CD4-positive, alpha-beta memory T cell (primary cell): ENCODE measurements around the gene HLX. TPM values are rescaled to one million over a fixed set of nuclear protein-coding genes. Genes with fewer than 3 reads are reported as not detected.

ENCODE experiments used
- CTCF ChIA-PET: fragments of 350-600 bp; sonication (Branson Sonifier 250); formaldehyde crosslinking; loops from one replicate; lab custom pipeline; 2021; ENCODE audit warnings: inconsistent platforms; ENCODE audit not compliant: partially characterized antibody; lab: Charles Lee
- POLR2A ChIA-PET: fragments of 350-600 bp; sonication (Branson Sonifier 250); formaldehyde crosslinking; loops from one replicate; lab custom pipeline; 2021; ENCODE audit not compliant: partially characterized antibody; lab: Charles Lee
- DNase-seq, 5 donors: peaks; one replicate each; pipeline versions ENCODE4 v3.0.0 to v3.0.0-alpha.2; 2020 to 2022; ENCODE audit warnings: mixed read lengths in 1 of 5
- H3K27ac ChIP-seq: one replicate; pipeline ENCODE4 v1.7.0; 2013; ENCODE audit warnings: low read depth, low read length
- H3K27me3 ChIP-seq: 2 replicates; pipeline ENCODE4 v1.7.0; 2013; ENCODE audit warnings: mild to moderate bottlenecking, low read length, moderate library complexity; ENCODE audit not compliant: insufficient read depth
- H3K36me3 ChIP-seq: 2 replicates; pipeline ENCODE4 v1.7.0; 2013; ENCODE audit warnings: mild to moderate bottlenecking, low read length, moderate library complexity; ENCODE audit not compliant: insufficient read depth
- H3K4me1 ChIP-seq: 2 replicates; pipeline ENCODE4 v1.7.0; 2013; ENCODE audit warnings: mild to moderate bottlenecking, low read length, moderate library complexity; ENCODE audit not compliant: insufficient read depth
- H3K4me3 ChIP-seq, 2 donors: one replicate each; pipeline ENCODE4 v1.7.0; 2013; ENCODE audit warnings: low read length in 2 of 2, mild to moderate bottlenecking in 1 of 2
- H3K9me3 ChIP-seq, 2 donors: one replicate each; pipeline ENCODE4 v1.7.0; 2013; ENCODE audit warnings: low read length in 2 of 2, control low read depth in 1 of 2; ENCODE audit not compliant: control insufficient read depth in 1 of 2
- H3K27ac Mint-ChIP-seq, 7 donors: one replicate each; pipeline ENCODE4 v1.8.0; 2020 to 2021; ENCODE audit warnings: mixed read lengths in 7 of 7, mild to moderate bottlenecking in 6 of 7, inconsistent platforms in 3 of 7, moderate library complexity in 3 of 7
- H3K27me3 Mint-ChIP-seq, 2 donors: one replicate each; pipeline ENCODE4 v1.8.0; 2020 to 2021; ENCODE audit warnings: mixed read lengths in 2 of 2
- H3K36me3 Mint-ChIP-seq, 2 donors: one replicate each; pipeline ENCODE4 v1.8.0; 2020 to 2021; ENCODE audit warnings: mixed read lengths in 2 of 2, inconsistent platforms in 1 of 2, mild to moderate bottlenecking in 1 of 2
- H3K4me1 Mint-ChIP-seq, 4 donors: one replicate each; pipeline ENCODE4 v1.8.0; 2020 to 2021; ENCODE audit warnings: mixed read lengths in 4 of 4, mild to moderate bottlenecking in 1 of 4
- H3K4me3 Mint-ChIP-seq, 8 donors: one replicate each; pipeline ENCODE4 v1.8.0; 2020 to 2021; ENCODE audit warnings: mixed read lengths in 8 of 8, mild to moderate bottlenecking in 7 of 8, moderate library complexity in 6 of 8, inconsistent platforms in 3 of 8
- H3K9me3 Mint-ChIP-seq, 8 donors: one replicate each; pipeline ENCODE4 v1.8.0; 2020 to 2021; ENCODE audit warnings: mixed read lengths in 8 of 8, mild to moderate bottlenecking in 5 of 8, inconsistent platforms in 3 of 8, moderate library complexity in 1 of 8
- intact Hi-C: fragments of 100-400 bp; cut with micrococcal nuclease; formaldehyde crosslinking; loops from one replicate; pipeline ENCODE4 v1.15.1; 2023
- polyA plus RNA-seq, 2 donors: library from polyadenylated mRNA; unstranded; fragments of 300-500 nt; fragmentation: Illumina TruSeq; gene quantifications; one replicate each; pipeline ENCODE4 v1.2.3, GENCODE V29; 2021
- total RNA-seq, 2 experiments: library from RNA; stranded (reverse); gene quantifications; one replicate each; pipeline ENCODE4 v1.2.3, GENCODE V29; 2021

HLX gene, protein sequence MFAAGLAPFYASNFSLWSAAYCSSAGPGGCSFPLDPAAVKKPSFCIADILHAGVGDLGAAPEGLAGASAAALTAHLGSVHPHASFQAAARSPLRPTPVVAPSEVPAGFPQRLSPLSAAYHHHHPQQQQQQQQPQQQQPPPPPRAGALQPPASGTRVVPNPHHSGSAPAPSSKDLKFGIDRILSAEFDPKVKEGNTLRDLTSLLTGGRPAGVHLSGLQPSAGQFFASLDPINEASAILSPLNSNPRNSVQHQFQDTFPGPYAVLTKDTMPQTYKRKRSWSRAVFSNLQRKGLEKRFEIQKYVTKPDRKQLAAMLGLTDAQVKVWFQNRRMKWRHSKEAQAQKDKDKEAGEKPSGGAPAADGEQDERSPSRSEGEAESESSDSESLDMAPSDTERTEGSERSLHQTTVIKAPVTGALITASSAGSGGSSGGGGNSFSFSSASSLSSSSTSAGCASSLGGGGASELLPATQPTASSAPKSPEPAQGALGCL
- under 1 TPM; 0.14 to 0.20 TPM for total RNA-seq
- not detected for polyA plus RNA-seq

DNA sequence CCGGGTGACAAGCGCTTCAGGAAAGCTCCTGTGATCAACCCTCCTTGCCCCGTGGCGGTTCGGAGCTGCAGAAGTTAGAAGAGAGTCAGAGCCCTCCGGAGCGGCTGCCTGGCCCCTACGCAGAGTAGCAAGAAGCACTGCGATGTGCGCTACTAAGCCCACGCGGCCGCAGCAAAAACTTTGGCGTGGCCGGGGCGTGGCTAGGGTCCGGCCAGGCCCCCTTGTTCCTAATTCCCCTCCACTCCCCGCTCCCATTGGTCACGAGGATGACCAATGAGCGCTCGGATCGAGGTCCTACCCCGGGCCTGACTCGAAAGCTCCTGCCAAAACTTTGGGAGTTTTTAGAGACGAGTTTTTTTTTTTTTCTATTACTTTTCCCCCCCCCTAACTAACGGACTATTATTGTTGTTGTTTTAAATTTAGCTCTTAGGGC, at the start of gene HLX:
HLX (plus strand) TSS at position 368 of the 433 bp plus-strand sequence. CDS start 415 bp downstream, outside the sequence.
- Histone ChIP-seq H3K27me3 (peaks cover 27% of the 10 kb centered on the region), H3K27ac (no peak within 1 kb of the TSS), H3K4me1 (peaks cover 31% of the 10 kb centered on the region), H3K9me3 (no peaks in the 10 kb centered on the region), H3K4me3 (no peak within 1 kb of the TSS), H3K36me3 (no peaks in the 10 kb centered on the region)
- Mint-ChIP-seq H3K27me3 (peaks cover 58 to 64% of the 10 kb centered on the region in 2 donors), H3K9me3 (peaks cover 0 to 4% (median 1%) of the 10 kb centered on the region in 8 donors), H3K36me3 (no peaks in the 10 kb centered on the region), H3K27ac (no peak within 1 kb of the TSS), H3K4me1 (peaks cover 16 to 37% (median 26%) of the 10 kb centered on the region in 4 donors), H3K4me3 (peak within 1 kb of the TSS; percentile 64 to 85 (median 77))
- ChIA-PET POLR2A (no interaction called here), CTCF (no interaction called here)
- DNase-seq = no peak
- intact Hi-C loops = no loop called here

DNA sequence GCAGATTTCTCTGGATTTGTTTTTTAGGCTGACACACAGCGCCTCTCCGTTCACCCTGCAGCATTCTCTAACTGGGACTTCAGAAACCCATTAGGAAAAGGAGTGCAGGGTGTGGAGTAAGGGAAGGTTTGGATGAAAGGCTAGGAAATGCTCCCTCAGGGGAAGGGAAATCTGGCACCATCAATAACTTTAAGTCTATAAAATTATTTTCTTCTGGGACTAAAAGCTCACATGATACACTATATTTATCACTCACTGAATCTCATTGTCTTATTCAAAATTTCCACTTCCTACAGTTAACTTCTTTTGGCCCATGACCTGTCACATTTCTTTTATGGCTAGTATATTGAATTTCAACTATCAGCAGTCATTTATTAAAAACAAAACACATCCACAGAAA, 45.8 kb upstream of the HLX start:
- CTCF ChIA-PET = no interaction called here
- POLR2A ChIA-PET = no interaction called here
- no peaks in the 10 kb centered on the region for H3K36me3 Mint-ChIP-seq
- DNase-seq = no peak
- Histone ChIP-seq H3K36me3 (no peaks in the 10 kb centered on the region), H3K27ac (no peak overlapping the region), H3K4me1 (no peaks in the 10 kb centered on the region), H3K4me3 (no peak overlapping the region), H3K27me3 (no peaks in the 10 kb centered on the region), H3K9me3 (no peaks in the 10 kb centered on the region)
- H3K4me3 Mint-ChIP-seq = no peak overlapping the region
- intact Hi-C loops = no loop called here
- H3K4me1 Mint-ChIP-seq = no peaks in the 10 kb centered on the region
- H3K9me3 Mint-ChIP-seq = peaks cover 0 to 2% (median 0%) of the 10 kb centered on the region in 8 donors
- H3K27me3 Mint-ChIP-seq = peaks cover 7 to 9% of the 10 kb centered on the region in 2 donors
- H3K27ac Mint-ChIP-seq = no peak overlapping the region

DNA sequence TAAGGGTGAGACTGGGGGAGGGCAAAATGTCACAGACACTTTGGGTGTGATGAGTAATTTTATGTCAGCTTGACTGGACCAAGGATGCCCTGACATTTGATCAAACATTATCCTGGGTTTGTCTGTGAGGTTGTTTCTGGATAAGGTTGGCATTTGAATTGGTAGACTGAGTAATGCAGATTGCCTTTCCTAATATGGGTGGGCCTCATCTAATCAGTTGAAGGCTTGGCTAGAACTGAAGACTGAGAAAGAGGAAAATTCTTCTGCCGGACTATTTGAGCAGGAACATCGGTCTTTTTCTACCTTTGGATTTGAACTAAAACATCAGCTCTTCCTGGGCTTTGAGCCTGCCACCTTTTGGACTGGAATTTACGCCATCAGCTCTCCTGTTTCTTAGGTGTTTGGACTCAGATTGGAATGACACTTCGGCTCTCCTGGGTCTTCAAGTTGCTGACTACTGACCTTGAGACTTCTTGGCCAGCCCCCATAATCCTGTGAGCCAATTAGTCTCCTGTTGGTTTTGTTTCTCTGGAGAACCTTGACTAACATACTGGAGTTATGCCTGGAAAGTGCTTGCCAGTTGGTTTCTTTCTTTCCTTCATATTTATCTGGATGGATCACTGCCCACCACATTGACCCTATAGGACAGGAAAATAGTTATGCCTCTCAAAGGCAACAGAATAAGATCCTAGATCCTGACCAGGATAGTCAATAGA, 44.9 kb upstream of the HLX start:
- no peak overlapping the region for H3K4me3 Mint-ChIP-seq
- H3K27ac ChIP-seq = no peak overlapping the region
- H3K4me1 Mint-ChIP-seq = no peaks in the 10 kb centered on the region

DNA sequence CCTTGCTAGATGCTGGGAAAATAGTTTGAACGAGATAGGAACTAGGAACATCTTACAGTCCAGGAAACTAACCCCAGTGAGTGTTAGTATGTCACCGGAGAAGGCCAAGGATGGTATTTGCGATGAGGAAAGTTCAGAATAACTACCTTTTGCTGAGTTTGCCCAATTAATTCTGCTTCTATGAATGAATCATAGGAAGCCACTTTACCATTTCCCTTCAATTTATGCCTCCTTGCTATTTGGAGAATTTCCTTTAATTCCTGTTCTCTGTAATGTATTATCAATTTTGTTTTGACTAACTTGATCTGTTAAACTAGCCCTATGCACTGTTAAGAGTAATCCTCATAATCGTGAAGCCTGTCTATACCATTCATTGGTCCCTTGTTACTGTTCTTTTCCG, 40.7 kb upstream of the HLX start:
- H3K4me1 Mint-ChIP-seq = no peaks in the 10 kb centered on the region
- H3K27ac Mint-ChIP-seq = no peak overlapping the region
- ChIA-PET CTCF (no interaction called here), POLR2A (no interaction called here)
- peaks cover 6 to 7% of the 10 kb centered on the region in 2 donors for H3K27me3 Mint-ChIP-seq
- no peaks in the 10 kb centered on the region for H3K9me3 Mint-ChIP-seq
- Histone ChIP-seq H3K27ac (no peak overlapping the region), H3K4me1 (no peaks in the 10 kb centered on the region), H3K9me3 (no peaks in the 10 kb centered on the region), H3K4me3 (no peak overlapping the region), H3K36me3 (no peaks in the 10 kb centered on the region), H3K27me3 (no peaks in the 10 kb centered on the region)
- no peak overlapping the region for H3K4me3 Mint-ChIP-seq
- no peaks in the 10 kb centered on the region for H3K36me3 Mint-ChIP-seq
- intact Hi-C loops = no loop called here
- DNase-seq = no peak

More for the DNA sequence above, 44.9 kb upstream of the HLX start:
- H3K9me3 Mint-ChIP-seq = peaks cover 0 to 2% (median 0%) of the 10 kb centered on the region in 8 donors
- intact Hi-C loops = no loop called here
- no peaks in the 10 kb centered on the region for H3K27me3 ChIP-seq
- ChIA-PET POLR2A (no interaction called here), CTCF (no interaction called here)
- H3K4me3 ChIP-seq = no peak overlapping the region
- no peak overlapping the region for H3K27ac Mint-ChIP-seq
- no peaks in the 10 kb centered on the region for H3K9me3 ChIP-seq
- no peaks in the 10 kb centered on the region for H3K4me1 ChIP-seq
- peaks cover 6 to 9% of the 10 kb centered on the region in 2 donors for H3K27me3 Mint-ChIP-seq
- no peaks in the 10 kb centered on the region for H3K36me3 Mint-ChIP-seq
- no peaks in the 10 kb centered on the region for H3K36me3 ChIP-seq
- DNase-seq = no peak

DNA sequence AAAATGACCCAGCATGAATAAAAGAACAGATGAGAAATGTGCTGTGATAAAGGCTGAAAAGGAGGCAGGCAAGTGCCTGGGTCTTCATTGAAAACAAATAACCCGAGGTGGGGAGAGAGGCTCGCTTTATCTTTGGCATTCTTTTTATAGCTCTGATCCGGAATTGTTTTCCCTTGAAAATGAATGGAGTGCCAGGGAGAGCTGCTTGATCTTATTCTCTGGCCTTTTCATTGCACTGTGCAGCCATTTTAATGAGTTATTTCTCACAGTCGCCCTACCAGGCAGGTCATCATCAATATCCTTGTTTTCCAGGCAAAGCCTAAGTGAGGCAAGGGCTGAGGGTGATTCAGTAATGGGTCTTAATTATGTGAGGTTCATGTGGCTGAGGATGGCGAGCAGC, 39.8 kb upstream of the HLX start:
- Mint-ChIP-seq H3K9me3 (no peaks in the 10 kb centered on the region), H3K27ac (no peak overlapping the region), H3K4me3 (no peak overlapping the region), H3K4me1 (no peaks in the 10 kb centered on the region), H3K36me3 (no peaks in the 10 kb centered on the region), H3K27me3 (peaks cover 4 to 6% of the 10 kb centered on the region in 2 donors)
- Histone ChIP-seq H3K9me3 (no peaks in the 10 kb centered on the region), H3K27me3 (no peaks in the 10 kb centered on the region), H3K36me3 (no peaks in the 10 kb centered on the region), H3K27ac (no peak overlapping the region), H3K4me3 (no peak overlapping the region), H3K4me1 (no peaks in the 10 kb centered on the region)
- ChIA-PET CTCF (no interaction called here), POLR2A (no interaction called here)
- intact Hi-C loops = no loop called here
- DNase-seq = no peak

DNA sequence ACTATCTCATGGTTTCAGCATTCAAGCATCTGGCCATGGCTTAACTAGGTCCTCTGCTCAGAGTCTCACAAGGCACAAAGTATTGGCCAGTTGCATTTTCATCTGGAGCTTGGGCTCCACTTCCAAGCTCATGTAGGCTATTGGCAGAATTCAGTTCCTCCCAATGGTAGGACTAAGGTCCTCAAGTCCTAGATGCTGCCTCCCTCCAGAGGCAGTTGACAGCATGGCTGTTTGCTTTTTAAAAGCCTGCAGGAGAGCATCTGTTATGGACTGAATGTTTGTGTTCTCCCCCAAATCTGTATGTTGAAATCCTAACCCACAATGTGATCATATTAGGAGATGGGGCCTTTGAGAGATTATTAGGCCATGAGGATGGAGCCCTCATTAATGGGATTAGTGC, 38.0 kb upstream of the HLX start:
- H3K4me3 ChIP-seq = no peak overlapping the region
- H3K9me3 ChIP-seq = no peaks in the 10 kb centered on the region
- ChIA-PET CTCF (no interaction called here), POLR2A (no interaction called here)
- H3K27ac Mint-ChIP-seq = no peak overlapping the region
- H3K36me3 Mint-ChIP-seq = no peaks in the 10 kb centered on the region
- intact Hi-C loops = no loop called here
- H3K27ac ChIP-seq = no peak overlapping the region
- no peak for DNase-seq
- H3K4me1 ChIP-seq = no peaks in the 10 kb centered on the region
- H3K9me3 Mint-ChIP-seq = no peaks in the 10 kb centered on the region
- no peaks in the 10 kb centered on the region for H3K4me1 Mint-ChIP-seq
- H3K27me3 ChIP-seq = no peaks in the 10 kb centered on the region
- no peak overlapping the region for H3K4me3 Mint-ChIP-seq
- peaks cover 2 to 5% of the 10 kb centered on the region in 2 donors for H3K27me3 Mint-ChIP-seq
- H3K36me3 ChIP-seq = no peaks in the 10 kb centered on the region

DNA sequence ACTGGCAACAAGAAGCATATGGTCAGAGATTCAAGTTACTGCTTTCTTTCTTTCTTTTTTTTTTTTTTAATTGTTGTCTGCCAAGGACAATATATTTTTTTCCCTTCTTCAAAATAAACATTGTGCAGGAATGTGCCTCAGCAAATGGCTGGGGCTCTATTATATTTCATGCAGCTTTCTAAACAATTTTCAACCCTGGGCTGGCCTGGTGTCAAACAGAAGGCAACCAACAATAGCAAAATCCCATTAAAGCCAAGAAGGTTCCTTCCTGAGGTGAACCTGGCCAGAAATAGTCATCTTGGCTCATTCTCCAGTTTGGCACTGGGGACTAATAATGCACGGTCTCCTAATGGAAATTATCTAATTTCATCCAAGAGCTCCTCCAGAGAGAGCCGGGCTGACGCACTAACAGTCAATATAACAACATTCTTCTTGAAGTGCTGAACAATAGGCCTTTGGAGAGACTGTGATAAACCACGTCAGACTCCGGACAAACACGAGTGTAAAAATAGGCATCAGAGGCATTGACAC, 35.7 kb upstream of the HLX start:
- ChIA-PET POLR2A (no interaction called here), CTCF (no interaction called here)
- Histone ChIP-seq H3K27me3 (no peaks in the 10 kb centered on the region), H3K4me3 (no peak overlapping the region), H3K36me3 (no peaks in the 10 kb centered on the region), H3K27ac (no peak overlapping the region), H3K9me3 (no peaks in the 10 kb centered on the region), H3K4me1 (no peaks in the 10 kb centered on the region)
- Mint-ChIP-seq H3K4me3 (no peak overlapping the region), H3K4me1 (peaks cover 0 to 1% (median 0%) of the 10 kb centered on the region in 4 donors), H3K36me3 (no peaks in the 10 kb centered on the region), H3K27me3 (peaks cover 2 to 3% of the 10 kb centered on the region in 2 donors), H3K9me3 (peaks cover 0 to 2% (median 0%) of the 10 kb centered on the region in 8 donors), H3K27ac (peak overlapping the region in 1 of 7 donors; percentile 43)
- intact Hi-C loops = no loop called here
- DNase-seq = no peak
